HEK293T (cell line): ENCODE results near the gene DNAI1.
A peak's percentile ranks its signal among the peaks of the same experiment; 100 is the strongest.

Source experiments
- CTCF ChIA-PET: fragments of 350-600 bp; formaldehyde crosslinking; extraction: SDS; loops from one replicate; lab custom pipeline; 2021; ENCODE audit warnings: antibody characterized with exemption, inconsistent platforms; lab: Yijun Ruan, JAX
- POLR2A ChIA-PET: fragments of 350-600 bp; formaldehyde crosslinking; extraction: SDS; loops from one replicate; lab custom pipeline; 2020; ENCODE audit warnings: antibody characterized with exemption, inconsistent platforms; lab: Yijun Ruan, JAX
- DNase-seq: peaks from one replicate; pipeline ENCODE4 v3.0.0; 2012; ENCODE audit warnings: mixed read lengths; ENCODE audit errors: extremely low spot score
- ARNT ChIP-seq: fragments of 450-650 bp; IDR thresholded peaks from 2 replicates; pipeline ENCODE4 v1.6.1; 2017; ENCODE audit warnings: mild to moderate bottlenecking
- BHLHE40 ChIP-seq: fragments of 450-650 bp; IDR thresholded peaks from 2 replicates; pipeline ENCODE4 v1.6.1; 2016; ENCODE audit warnings: mild to moderate bottlenecking, moderate library complexity, borderline replicate concordance
- CTBP1 ChIP-seq: fragments of 450-650 bp; IDR thresholded peaks from 2 replicates; pipeline ENCODE4 v1.6.1; 2016; ENCODE audit warnings: borderline replicate concordance
- ELF4 ChIP-seq: fragments of 450-650 bp; IDR thresholded peaks from 2 replicates; pipeline ENCODE4 v1.6.1; 2017; ENCODE audit warnings: antibody characterized with exemption
- FOXA1 ChIP-seq: fragments of 450-650 bp; IDR thresholded peaks from 2 replicates; pipeline ENCODE4 v1.6.1; 2016; ENCODE audit warnings: mild to moderate bottlenecking
- FOXK2 ChIP-seq: fragments of 450-650 bp; IDR thresholded peaks from 2 replicates; pipeline ENCODE4 v1.6.1; 2016; ENCODE audit warnings: mild to moderate bottlenecking
- FOXM1 ChIP-seq: fragments of 450-650 bp; IDR thresholded peaks from 2 replicates; pipeline ENCODE4 v1.6.1; 2017; ENCODE audit warnings: mild to moderate bottlenecking, borderline replicate concordance
- HDGF ChIP-seq: fragments of 450-650 bp; IDR thresholded peaks from 2 replicates; pipeline ENCODE4 v1.6.1; 2017; ENCODE audit warnings: antibody characterized with exemption, borderline replicate concordance
- L3MBTL2 ChIP-seq: fragments of 450-650 bp; conservative IDR thresholded peaks from 2 replicates; pipeline ENCODE4 v1.6.1; 2016; ENCODE audit warnings: mild to moderate bottlenecking
- LEF1 ChIP-seq: fragments of 450-650 bp; IDR thresholded peaks from 2 replicates; pipeline ENCODE4 v1.6.1; 2017; ENCODE audit warnings: mild to moderate bottlenecking, borderline replicate concordance
- NFRKB ChIP-seq: fragments of 450-650 bp; IDR thresholded peaks from 2 replicates; pipeline ENCODE4 v1.6.1; 2016; ENCODE audit warnings: mild to moderate bottlenecking, moderate library complexity
- SP1 ChIP-seq: fragments of 450-650 bp; IDR thresholded peaks from 2 replicates; pipeline ENCODE4 v1.6.1; 2017
- SUZ12 ChIP-seq: fragments of 450-650 bp; IDR thresholded peaks from 2 replicates; pipeline ENCODE4 v1.6.1; 2016; ENCODE audit warnings: mild to moderate bottlenecking
- TARDBP ChIP-seq: fragments of 450-650 bp; IDR thresholded peaks from 2 replicates; pipeline ENCODE4 v1.6.1; 2016
- ZNF384 ChIP-seq: fragments of 450-650 bp; IDR thresholded peaks from 2 replicates; pipeline ENCODE4 v1.6.1; 2016
- TF ChIP-seq, protein P1 (sequence below): fragments of 450-650 bp; IDR thresholded peaks from 2 replicates; pipeline ENCODE4 v1.6.1; 2016

The DNAI1 gene

GRCh38 chr9:34544035-34544434 is 85.4 kb downstream of the DNAI1 start:
- no peak for DNase-seq
- POLR2A ChIA-PET = no interaction called here
- TF ChIP-seq SUZ12 (no peak), BHLHE40 (no peak), ELF4 (no peak), SP1 (no peak), LEF1 (no peak), NFRKB (no peak), HDGF (no peak), ARNT (no peak), ZNF384 (no peak), FOXA1 (no peak), TARDBP (no peak)
- TF ChIP-seq, protein P1, sequence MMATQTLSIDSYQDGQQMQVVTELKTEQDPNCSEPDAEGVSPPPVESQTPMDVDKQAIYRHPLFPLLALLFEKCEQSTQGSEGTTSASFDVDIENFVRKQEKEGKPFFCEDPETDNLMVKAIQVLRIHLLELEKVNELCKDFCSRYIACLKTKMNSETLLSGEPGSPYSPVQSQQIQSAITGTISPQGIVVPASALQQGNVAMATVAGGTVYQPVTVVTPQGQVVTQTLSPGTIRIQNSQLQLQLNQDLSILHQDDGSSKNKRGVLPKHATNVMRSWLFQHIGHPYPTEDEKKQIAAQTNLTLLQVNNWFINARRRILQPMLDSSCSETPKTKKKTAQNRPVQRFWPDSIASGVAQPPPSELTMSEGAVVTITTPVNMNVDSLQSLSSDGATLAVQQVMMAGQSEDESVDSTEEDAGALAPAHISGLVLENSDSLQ = no peak
- CTCF ChIA-PET = interaction anchor here (1.4 kb wide), 1 partner anchor 47 kb away, joined by 4 read pairs; no protein-coding TSS in a partner anchor

DNA sequence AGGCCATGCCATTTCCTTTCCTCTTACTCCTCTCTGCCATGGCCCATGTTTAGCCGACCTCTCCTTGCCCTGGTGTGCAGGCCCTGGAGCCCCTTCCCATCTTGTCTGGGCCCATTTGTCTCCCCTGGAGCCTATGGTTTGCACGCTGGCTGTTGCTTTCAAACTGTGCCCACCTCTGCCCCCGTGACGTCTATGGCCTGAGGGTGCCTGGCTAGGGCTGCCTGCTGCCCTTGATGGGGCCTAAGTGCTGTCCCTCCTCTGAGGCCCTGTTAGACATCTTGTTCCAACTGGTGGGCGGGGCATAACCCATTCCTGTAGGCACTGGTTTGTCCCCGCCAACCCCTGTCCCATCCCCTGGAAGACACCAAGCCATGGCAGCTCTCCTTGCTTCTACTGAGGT is 86.9 kb downstream of the DNAI1 start:
- ChIA-PET POLR2A (no interaction called here), CTCF (interaction anchor here (3.2 kb wide), 1 partner anchor 141 kb away, joined by 15 read pairs; no protein-coding TSS in a partner anchor)
- no peak for DNase-seq
- TF ChIP-seq FOXA1 (no peak), ARNT (no peak), HDGF (no peak), BHLHE40 (no peak), NFRKB (no peak), FOXM1 (no peak), SP1 (no peak), LEF1 (no peak), L3MBTL2 (no peak), TARDBP (no peak), SUZ12 (no peak)
- TF ChIP-seq, protein P1 = no peak

GRCh38 chr9:34546102-34546833 is 87.7 kb downstream of the DNAI1 start:
- DNase-seq = no peak
- TF ChIP-seq SP1 = no peak
- no peak for TF ChIP-seq CTBP1
- TF ChIP-seq NFRKB = no peak
- TF ChIP-seq ELF4 = no peak
- no peak for TF ChIP-seq FOXM1
- no peak for TF ChIP-seq BHLHE40
- TF ChIP-seq L3MBTL2 = no peak
- no peak for TF ChIP-seq TARDBP
- TF ChIP-seq SUZ12 = no peak
- no peak for TF ChIP-seq FOXA1
- TF ChIP-seq LEF1 = no peak
- TF ChIP-seq, protein P1 = no peak
- TF ChIP-seq ARNT = no peak
- ChIA-PET POLR2A (interaction anchor here (1.1 kb wide), 1 partner anchor 74 kb away, joined by 3 read pairs; the partner anchor contains the start of gene DCTN3), CTCF (interaction anchor here (0.7 to 3.2 kb wide), 2 partner anchors 51 to 142 kb away, joined by 3 to 15 read pairs; no protein-coding TSS in a partner anchor)

DNA sequence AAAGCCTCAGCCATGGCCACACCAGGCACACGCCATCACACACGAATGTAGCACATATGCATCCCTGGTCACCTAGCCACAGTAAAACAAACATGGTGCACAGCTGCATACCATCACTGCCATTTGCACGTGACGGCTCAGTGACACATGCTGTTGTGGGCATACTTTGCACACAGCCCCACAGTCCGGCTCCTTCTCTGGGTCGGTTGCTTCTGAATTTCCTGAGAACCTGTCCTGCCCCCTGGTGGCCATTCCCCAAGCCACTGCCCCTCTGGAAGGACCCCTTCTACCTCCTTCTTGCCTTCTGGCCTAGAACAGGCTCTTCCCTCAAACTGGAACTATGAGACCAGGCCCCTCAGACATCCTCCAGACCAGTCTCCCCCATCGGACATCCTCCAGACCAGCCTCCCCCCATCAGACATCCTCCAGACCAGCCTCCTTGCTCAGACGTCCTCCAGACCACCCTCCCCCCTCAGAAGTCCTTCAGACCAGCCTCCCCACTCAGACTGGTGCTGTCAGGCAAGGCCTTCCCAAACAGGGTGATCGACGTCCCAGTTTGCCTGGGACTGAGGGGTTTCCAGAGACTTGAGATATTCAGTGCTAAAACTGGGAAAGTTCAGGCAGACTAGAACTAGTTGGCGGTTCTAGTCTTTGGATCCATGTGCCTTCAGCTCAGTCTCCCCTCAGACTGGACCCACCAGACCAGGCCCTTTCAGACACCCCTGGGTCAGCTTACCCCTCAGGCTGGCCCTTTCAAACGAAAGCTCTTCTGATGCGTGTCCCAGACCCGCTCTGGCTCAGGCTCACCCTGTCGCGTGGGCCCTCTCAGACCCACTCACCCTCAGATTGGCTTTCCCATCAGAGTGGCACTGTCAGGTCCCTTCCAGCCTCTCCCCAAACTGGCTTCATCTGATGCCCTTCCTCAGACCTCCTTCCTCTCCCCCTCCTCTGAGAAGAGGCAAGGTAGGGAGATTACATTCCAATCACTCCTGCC is 88.5 kb downstream of the DNAI1 start:
- TF ChIP-seq LEF1 = no peak
- TF ChIP-seq ZNF384 = no peak
- TF ChIP-seq FOXA1 = no peak
- no peak for TF ChIP-seq L3MBTL2
- TF ChIP-seq FOXM1 = no peak
- TF ChIP-seq FOXK2 = no peak
- no peak for TF ChIP-seq HDGF
- TF ChIP-seq NFRKB = no peak
- no peak for TF ChIP-seq CTBP1
- TF ChIP-seq ARNT = no peak
- CTCF ChIA-PET = interaction anchor here (0.7 to 3.7 kb wide), 10 partner anchors 28 to 143 kb away, joined by 3 to 31 read pairs (median 4); no protein-coding TSS in a partner anchor
- POLR2A ChIA-PET = interaction anchor here (1.1 kb wide), 1 partner anchor 73 kb away, joined by 3 read pairs; the partner anchor contains the start of gene DCTN3
- DNase-seq = peak; percentile 75

- POLR2A ChIA-PET = no interaction called here
Observed at GRCh38 chr9:34547960-34548611, 89.5 kb downstream of the DNAI1 start.

More at GRCh38 chr9:34547960-34548611, 89.5 kb downstream of the DNAI1 start:
- CTCF ChIA-PET = interaction anchor here (0.5 to 3.7 kb wide), 10 partner anchors 23 to 144 kb away, joined by 3 to 31 read pairs (median 3); no protein-coding TSS in a partner anchor
- DNase-seq = peak; percentile 81
- no peak for TF ChIP-seq LEF1
- no peak for TF ChIP-seq SUZ12
